Adrenal gland (tissue), 5 donors: ENCODE data around the gene BSPRY.

ENCODE experiments used
- CTCF ChIP-seq, 6 experiments: fragments of 450-650 bp in 4 of 6; fragments of 200-600 bp in 2 of 6; sonication (generic) in 1 of 6; IDR thresholded peaks; 1 replicate in 5 of 6; 2 replicates in 1 of 6; pipeline versions ENCODE4 v1.5.1 to v1.8.0; 2016 to 2021; ENCODE audit warnings: antibody characterized with exemption in 6 of 6, mild to moderate bottlenecking in 2 of 6, moderate library complexity in 1 of 6
- POLR2A ChIP-seq, 2 donors: fragments of 450-650 bp; IDR thresholded peaks; one replicate each; pipeline ENCODE4 v1.6.1; 2017; ENCODE audit warnings: antibody characterized with exemption in 2 of 2, mild to moderate bottlenecking in 2 of 2, moderate library complexity in 1 of 2
- donor health status: DM: no; HTN: no; CAD: no.

GRCh38 chr9:113310538-113310937, 38.8 kb upstream of the BSPRY start:
- TF ChIP-seq CTCF (IDR thresholded peaks at IDR 0.05) (no peak), POLR2A (IDR thresholded peaks at IDR 0.05) (no peak)
